Panc1 (cell line): ENCODE results near the gene FANCI. TPM values are rescaled to one million over a fixed set of nuclear protein-coding genes. Genes with fewer than 3 reads are reported as not detected.

ENCODE experiments used
- ATAC-seq: fragments of 200-7000 bp; cut with Tn5 transposase; 2 replicates; pipeline ENCODE4 v1.9.1; 2020; ENCODE audit warnings: mild to moderate bottlenecking, moderate library complexity
- BruUV-seq: library from RNA; stranded (reverse); fragments of 400-500 nt; replicated peaks from 2 replicates; lab custom pipeline; 2021; lab: Mats Ljungman, UMichigan
- CTCF ChIA-PET: fragments of 300-600 bp; sonication (Branson Sonifier 250); formaldehyde crosslinking; loops from one replicate; lab custom pipeline; 2022; ENCODE audit warnings: antibody characterized with exemption; lab: Charles Lee
- POLR2A ChIA-PET: fragments of 300-600 bp; sonication (Branson Sonifier 250); formaldehyde crosslinking; loops from one replicate; lab custom pipeline; 2022; ENCODE audit warnings: antibody characterized with exemption; lab: Charles Lee
- DNase-seq: peaks from one replicate; pipeline ENCODE4 v3.0.0-alpha.2; 2010; ENCODE audit warnings: low read depth, low spot score
- H3K27ac ChIP-seq: 2 replicates; pipeline ENCODE4 v1.5.1; 2011; ENCODE audit warnings: mild to moderate bottlenecking, low read length, inconsistent platforms
- H3K27me3 ChIP-seq: fragments of 200-500 bp; sonication (Bioruptor generic); 2 replicates; pipeline ENCODE4 v1.6.0; 2014; ENCODE audit warnings: low read length, inconsistent platforms; ENCODE audit not compliant: control insufficient read depth, insufficient read depth
- H3K36me3 ChIP-seq: fragments of 200-500 bp; sonication (Bioruptor generic); 2 replicates; pipeline ENCODE4 v1.5.1; 2014; ENCODE audit warnings: inconsistent platforms, mild to moderate bottlenecking, low read length, moderate library complexity; ENCODE audit not compliant: control insufficient read depth, insufficient read depth
- H3K4me1 ChIP-seq: 2 replicates; pipeline ENCODE4 v1.5.1; 2011; ENCODE audit warnings: inconsistent platforms, mild to moderate bottlenecking, low read length, moderate library complexity; ENCODE audit not compliant: control insufficient read depth, insufficient read depth
- H3K4me3 ChIP-seq, 2 experiments: 2 replicates each; pipeline ENCODE4 v1.5.1; 2011 to 2012; ENCODE audit warnings: low read depth in 2 of 2, low read length in 2 of 2, mild to moderate bottlenecking in 2 of 2, inconsistent platforms in 1 of 2, moderate library complexity in 1 of 2
- H3K9me3 ChIP-seq: fragments of 200-500 bp; sonication (Bioruptor generic); 2 replicates; pipeline ENCODE4 v1.5.1; 2014; ENCODE audit warnings: low read depth, mild to moderate bottlenecking, inconsistent platforms, low read length, moderate library complexity; ENCODE audit not compliant: control insufficient read depth, insufficient read depth
- POLR2AphosphoS5 ChIP-seq: IDR thresholded peaks from 2 replicates; pipeline ENCODE4 v1.6.1; 2012; ENCODE audit warnings: mild to moderate bottlenecking, low read depth, low read length, moderate library complexity
- SIN3A ChIP-seq: IDR thresholded peaks from 2 replicates; pipeline ENCODE4 v1.6.1; 2012; ENCODE audit warnings: low read depth, mild to moderate bottlenecking, low read length, moderate library complexity, borderline replicate concordance; ENCODE audit not compliant: insufficient read depth
- TCF7L2 ChIP-seq: IDR thresholded peaks from 2 replicates; pipeline ENCODE4 v1.6.1; 2011; ENCODE audit warnings: mild to moderate bottlenecking, low read depth, low read length, inconsistent platforms
- in situ Hi-C: cut with HindIII; loops from 2 replicates; pipeline ENCODE4 v1.10.0; 2016; ENCODE audit warnings: low sequenced_read_pairs, low pct_unique_long_range_greater_than_20kb
- intact Hi-C: fragments of 100-400 bp; cut with micrococcal nuclease; formaldehyde crosslinking; loops from one replicate; pipeline ENCODE4 v1.10.0; 2022; ENCODE audit not compliant: unreplicated experiment
- microRNA-seq: library from miRNA; unstranded; fragments of <30 nt; microRNA quantifications from one replicate; pipeline ENCODE4 v1.1.0, GENCODE V29; 2020; ENCODE audit not compliant: unreplicated experiment
- total RNA-seq: library from RNA; stranded (reverse); gene quantifications from one replicate; pipeline ENCODE4 v1.2.1, GENCODE V29; 2021; ENCODE audit not compliant: unreplicated experiment
- TF ChIP-seq, protein P1 (sequence below), 2 experiments: IDR thresholded peaks; 2 replicates each; pipeline ENCODE4 v1.6.1; 2011 to 2012; ENCODE audit warnings: low read depth in 2 of 2, control low read depth in 1 of 2, low read length in 1 of 2, mild to moderate bottlenecking in 1 of 2, moderate library complexity in 1 of 2; ENCODE audit not compliant: insufficient read depth in 1 of 2
- TF ChIP-seq, protein P2 (sequence below): fragments of 450-650 bp; IDR thresholded peaks from 2 replicates; pipeline ENCODE4 v1.5.1; 2017; ENCODE audit warnings: mild to moderate bottlenecking

FANCI gene
- total RNA-seq, 1 experiment from 2014 or later, result 96.2 TPM

DNA sequence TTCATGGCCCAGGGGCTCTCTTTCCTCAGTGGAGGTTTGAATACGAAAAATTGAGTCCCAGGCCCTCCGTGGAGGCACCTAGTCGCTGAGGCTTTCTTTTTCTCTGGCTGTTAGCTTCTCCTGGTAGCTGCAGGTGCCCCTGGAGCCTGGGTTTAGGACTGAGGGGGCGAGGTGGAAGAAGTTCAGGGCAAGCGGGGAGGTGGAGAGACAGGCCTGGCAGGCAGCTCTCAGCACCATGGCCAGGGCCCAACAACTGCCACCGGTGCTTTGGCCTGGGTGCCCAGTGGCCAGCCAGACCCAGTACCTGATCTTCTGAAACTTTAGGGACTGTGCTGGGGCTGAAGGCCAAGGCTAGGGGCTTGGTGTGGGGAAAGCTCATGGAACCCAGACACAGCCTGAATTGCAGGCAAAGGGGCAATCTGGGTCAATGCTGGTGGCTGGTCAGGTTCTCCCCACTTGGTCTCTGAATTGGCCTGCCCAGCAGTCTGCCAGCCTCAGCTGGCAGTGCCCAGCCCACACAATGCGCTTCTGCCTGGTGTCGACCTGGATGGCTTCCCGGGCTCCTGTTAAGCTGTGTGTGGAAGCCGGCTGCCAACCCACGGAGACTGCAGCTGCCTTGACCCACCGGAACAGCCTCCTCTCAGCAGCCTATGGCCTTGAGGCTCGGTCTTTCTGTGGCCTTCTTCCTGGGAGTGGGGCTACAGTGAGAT is 121.1 kb downstream of the FANCI start:
- Histone ChIP-seq H3K9me3 (no peaks in the 10 kb centered on the region), H3K4me1 (peaks cover 3% of the 10 kb centered on the region; the same call in 1 of the 2 replicates), H3K27ac (no peak overlapping the region), H3K4me3 (no peak overlapping the region), H3K27me3 (peaks cover 14% of the 10 kb centered on the region), H3K36me3 (no peaks in the 10 kb centered on the region)
- DNase-seq (no peak), ATAC-seq (no peak)
- TF ChIP-seq, protein P1, sequence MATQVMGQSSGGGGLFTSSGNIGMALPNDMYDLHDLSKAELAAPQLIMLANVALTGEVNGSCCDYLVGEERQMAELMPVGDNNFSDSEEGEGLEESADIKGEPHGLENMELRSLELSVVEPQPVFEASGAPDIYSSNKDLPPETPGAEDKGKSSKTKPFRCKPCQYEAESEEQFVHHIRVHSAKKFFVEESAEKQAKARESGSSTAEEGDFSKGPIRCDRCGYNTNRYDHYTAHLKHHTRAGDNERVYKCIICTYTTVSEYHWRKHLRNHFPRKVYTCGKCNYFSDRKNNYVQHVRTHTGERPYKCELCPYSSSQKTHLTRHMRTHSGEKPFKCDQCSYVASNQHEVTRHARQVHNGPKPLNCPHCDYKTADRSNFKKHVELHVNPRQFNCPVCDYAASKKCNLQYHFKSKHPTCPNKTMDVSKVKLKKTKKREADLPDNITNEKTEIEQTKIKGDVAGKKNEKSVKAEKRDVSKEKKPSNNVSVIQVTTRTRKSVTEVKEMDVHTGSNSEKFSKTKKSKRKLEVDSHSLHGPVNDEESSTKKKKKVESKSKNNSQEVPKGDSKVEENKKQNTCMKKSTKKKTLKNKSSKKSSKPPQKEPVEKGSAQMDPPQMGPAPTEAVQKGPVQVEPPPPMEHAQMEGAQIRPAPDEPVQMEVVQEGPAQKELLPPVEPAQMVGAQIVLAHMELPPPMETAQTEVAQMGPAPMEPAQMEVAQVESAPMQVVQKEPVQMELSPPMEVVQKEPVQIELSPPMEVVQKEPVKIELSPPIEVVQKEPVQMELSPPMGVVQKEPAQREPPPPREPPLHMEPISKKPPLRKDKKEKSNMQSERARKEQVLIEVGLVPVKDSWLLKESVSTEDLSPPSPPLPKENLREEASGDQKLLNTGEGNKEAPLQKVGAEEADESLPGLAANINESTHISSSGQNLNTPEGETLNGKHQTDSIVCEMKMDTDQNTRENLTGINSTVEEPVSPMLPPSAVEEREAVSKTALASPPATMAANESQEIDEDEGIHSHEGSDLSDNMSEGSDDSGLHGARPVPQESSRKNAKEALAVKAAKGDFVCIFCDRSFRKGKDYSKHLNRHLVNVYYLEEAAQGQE (IDR thresholded peaks at IDR 0.05; ENCODE audit: insufficient read depth in 1 of 2, low read depth in 2 of 2, low read length in 1 of 2), result peak; percentile 89 to 92
- no peak for TF ChIP-seq POLR2AphosphoS5
- ChIA-PET CTCF (interaction anchor here (0.6 to 1.0 kb wide), 3 partner anchors 8 to 60 kb away, joined by 3 to 7 read pairs (median 3); no protein-coding TSS in a partner anchor), POLR2A (no interaction called here)
- BruUV-seq, result no TSS peak
- intact Hi-C loops, result no loop called here
- in situ Hi-C loops, result loop anchor here (5.0 kb wide), 1 partner anchor 72 kb away; no protein-coding TSS in a partner anchor

DNA sequence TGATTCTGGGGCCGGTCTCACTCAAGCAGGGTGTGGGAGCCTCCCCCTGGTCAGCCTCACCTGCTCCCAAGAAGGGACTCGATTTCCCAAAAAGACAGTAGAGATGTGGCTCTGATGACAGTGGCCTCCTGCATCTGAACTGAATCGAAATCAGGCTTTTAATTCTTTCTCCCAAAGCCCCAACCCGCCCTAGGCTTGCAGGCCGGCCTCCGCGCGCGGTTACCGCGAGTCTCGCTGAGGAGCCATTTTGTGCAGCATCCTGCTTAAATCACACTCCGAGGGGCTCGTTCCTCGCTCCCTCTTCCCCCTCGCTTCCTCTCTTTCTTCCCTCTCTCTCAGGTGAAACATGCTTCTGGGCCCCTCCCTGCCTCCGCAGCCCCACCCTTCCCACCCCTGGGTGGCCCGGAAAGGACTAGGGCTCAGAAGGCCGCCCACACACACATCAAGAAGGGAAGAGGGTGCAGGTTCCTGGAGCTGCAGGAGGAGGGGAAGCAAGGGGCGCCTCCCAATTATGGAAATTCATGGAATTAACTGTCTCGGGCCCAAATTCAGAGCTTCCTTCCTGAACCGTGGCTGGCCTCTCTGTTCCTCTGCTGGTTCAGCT is 121.8 kb downstream of the FANCI start:
- H3K4me3 ChIP-seq, result no peak overlapping the region
- H3K27me3 ChIP-seq, result peaks cover 13% of the 10 kb centered on the region
- no peaks in the 10 kb centered on the region for H3K36me3 ChIP-seq
- DNase-seq (no peak), ATAC-seq (no peak)
- ChIA-PET POLR2A (no interaction called here), CTCF (interaction anchor here (0.6 to 1.0 kb wide), 2 partner anchors 9 to 34 kb away, joined by 3 to 7 read pairs; no protein-coding TSS in a partner anchor)
- no peak overlapping the region for H3K27ac ChIP-seq
- intact Hi-C loops (no loop called here), in situ Hi-C loops (no loop called here)
- H3K4me1 ChIP-seq, result peaks cover 3% of the 10 kb centered on the region; the same call in 1 of the 2 replicates
- H3K9me3 ChIP-seq, result no peaks in the 10 kb centered on the region
- BruUV-seq, result no TSS peak
- no peak for TF ChIP-seq TCF7L2
- TF ChIP-seq, protein P1 (IDR thresholded peaks at IDR 0.05; ENCODE audit: insufficient read depth in 1 of 2, low read depth in 2 of 2, low read length in 1 of 2), result no peak
- TF ChIP-seq SIN3A, result no peak
- no peak for TF ChIP-seq POLR2AphosphoS5
- TF ChIP-seq, protein P2, sequence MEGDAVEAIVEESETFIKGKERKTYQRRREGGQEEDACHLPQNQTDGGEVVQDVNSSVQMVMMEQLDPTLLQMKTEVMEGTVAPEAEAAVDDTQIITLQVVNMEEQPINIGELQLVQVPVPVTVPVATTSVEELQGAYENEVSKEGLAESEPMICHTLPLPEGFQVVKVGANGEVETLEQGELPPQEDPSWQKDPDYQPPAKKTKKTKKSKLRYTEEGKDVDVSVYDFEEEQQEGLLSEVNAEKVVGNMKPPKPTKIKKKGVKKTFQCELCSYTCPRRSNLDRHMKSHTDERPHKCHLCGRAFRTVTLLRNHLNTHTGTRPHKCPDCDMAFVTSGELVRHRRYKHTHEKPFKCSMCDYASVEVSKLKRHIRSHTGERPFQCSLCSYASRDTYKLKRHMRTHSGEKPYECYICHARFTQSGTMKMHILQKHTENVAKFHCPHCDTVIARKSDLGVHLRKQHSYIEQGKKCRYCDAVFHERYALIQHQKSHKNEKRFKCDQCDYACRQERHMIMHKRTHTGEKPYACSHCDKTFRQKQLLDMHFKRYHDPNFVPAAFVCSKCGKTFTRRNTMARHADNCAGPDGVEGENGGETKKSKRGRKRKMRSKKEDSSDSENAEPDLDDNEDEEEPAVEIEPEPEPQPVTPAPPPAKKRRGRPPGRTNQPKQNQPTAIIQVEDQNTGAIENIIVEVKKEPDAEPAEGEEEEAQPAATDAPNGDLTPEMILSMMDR, result no peak

Small RNA genes lying within 50 kb of the gene (microRNA-seq; reads per million reads assigned to microRNA genes)
- gene MIR6766, result not detected

Other genes starting within 250 kb of the FANCI start
- gene ABHD2, start 155.5 kb upstream of the FANCI start, total RNA-seq, result 95.0 TPM
- not detected for gene RLBP1, start 22.4 kb upstream of the FANCI start, total RNA-seq
- 95.2 TPM for gene POLG, start 90.8 kb downstream of the FANCI start, total RNA-seq